GM21576 (cell line): ENCODE data around the gene TBC1D2B.

Experiments
- ATAC-seq: cut with Tn5 transposase; IDR thresholded peaks from one replicate; pipeline ENCODE4 v1.9.1; 2021; ENCODE audit warnings: mild to moderate bottlenecking, moderate library complexity; ENCODE audit not compliant: unreplicated experiment

TBC1D2B gene

DNA sequence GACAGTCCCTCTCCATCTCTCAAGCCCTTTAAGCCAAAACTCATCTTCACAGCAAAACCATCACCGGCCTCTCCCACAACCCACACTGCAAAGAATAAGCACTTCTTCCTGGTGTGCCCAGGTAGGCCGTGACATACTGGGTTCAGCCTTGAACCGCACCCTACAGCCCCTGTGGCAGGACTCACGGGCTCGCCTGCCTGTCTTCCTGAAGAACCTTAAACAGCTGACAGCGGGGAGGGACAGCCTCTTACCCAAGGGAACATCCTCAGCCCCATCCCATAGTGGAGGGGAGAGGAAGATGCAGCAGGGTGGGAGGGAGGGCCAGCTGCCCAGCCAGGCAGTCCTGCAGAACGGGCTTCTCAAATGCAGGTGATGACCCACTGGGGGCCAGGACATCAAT lies 40.2 kb downstream of the TBC1D2B start:
- ATAC-seq = no peak

DNA sequence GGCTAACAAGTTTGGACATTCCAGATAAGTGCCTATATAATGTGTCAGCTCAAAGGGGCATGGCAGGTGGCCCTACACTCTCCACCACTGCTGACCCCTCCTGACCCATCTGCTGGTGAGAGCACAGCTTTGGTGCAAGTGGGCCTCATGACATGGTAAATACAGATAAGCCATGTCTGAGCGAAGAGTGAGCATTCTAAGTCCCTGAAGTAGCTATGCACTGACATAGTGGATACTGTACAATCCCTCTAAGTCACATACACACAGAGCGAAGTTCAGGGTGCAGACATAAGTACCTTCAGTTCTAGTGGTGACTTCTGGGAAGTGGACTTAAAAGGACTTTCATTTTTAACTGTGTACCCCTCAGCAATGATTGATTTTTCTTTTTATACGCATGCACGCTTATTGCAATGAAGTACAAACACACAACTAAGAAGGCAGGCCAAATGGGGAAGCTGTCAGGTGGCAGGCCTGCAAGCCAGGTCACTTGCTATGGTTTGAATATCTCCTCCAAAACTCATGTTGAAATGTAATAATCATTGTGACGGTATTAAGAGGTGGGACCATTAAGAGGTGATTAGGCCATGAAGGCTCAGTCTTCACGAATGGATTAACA lies 41.5 kb downstream of the TBC1D2B start:
- ATAC-seq = no peak

DNA sequence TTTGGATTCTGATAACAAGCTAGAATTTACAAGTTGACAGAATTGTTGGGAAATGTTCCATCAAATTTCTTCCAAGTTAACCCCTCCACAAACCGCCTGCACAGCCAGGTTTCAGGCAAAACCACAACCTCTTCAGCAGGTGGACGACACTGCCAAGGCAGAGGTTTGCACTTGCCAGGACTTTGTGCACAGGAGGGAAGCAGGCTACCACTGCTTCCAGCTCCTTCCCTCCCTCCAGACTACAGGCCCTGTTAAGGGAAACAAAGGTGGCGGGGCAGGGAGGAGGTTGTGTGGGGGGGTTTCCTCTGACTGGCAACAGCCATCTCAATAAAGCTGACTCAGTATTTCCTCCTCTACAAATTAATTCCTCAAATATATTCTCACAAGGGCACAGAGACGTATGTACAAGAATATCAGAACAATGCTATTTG lies 42.2 kb downstream of the TBC1D2B start:
- no peak for ATAC-seq

DNA sequence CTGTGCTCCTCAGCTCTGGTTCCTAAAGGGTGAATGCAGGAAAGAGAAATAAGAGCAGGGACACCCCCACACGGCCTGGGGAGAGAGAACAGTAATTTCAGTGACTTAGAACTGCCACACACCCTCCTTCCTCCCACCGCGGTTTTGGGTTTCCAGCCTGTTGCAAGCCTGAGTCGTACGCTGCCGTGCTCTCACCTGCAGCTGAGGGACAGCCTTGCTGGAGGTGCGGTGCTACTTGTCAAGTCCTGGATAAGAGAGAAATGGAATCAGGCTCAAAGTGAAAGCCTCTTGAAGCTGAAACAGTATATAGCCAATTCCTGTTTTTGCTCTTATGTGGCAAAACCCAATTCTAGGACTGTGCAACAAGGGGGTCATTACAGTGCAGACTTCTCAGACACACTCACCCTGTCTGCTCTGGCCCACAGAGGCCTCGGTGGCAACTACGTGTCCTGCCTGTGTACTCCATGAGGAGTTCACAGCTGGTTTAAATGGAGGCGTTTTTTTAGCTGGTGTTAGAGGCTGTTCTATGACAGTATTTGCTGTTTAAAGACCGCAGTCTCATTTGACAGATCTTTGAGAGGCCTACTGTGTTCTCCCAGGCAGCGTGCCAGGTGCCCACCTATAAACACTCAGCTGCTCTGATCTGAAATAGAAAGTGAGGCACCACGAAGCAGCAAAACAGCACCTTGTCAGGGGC lies 42.9 kb downstream of the TBC1D2B start:
- ATAC-seq = peak; percentile 67

DNA sequence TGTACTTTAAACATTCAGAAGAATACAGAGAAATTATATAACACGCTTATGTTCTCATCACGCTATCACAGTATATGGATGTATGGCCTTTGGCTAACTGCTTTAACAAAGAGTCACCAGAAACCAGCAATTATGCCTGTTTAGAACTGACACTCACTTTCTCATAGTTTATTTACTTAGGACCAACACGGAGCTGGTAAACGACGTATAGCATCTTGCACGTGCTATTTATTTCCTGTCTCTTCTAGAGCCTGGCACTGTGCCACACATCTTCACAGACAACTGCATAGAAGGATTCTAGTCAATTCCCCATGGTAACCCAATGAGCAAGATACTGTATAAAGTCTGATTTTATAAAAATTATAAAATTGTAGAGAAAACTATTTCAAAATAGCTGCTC lies 43.6 kb downstream of the TBC1D2B start:
- ATAC-seq = peak; percentile 13

DNA sequence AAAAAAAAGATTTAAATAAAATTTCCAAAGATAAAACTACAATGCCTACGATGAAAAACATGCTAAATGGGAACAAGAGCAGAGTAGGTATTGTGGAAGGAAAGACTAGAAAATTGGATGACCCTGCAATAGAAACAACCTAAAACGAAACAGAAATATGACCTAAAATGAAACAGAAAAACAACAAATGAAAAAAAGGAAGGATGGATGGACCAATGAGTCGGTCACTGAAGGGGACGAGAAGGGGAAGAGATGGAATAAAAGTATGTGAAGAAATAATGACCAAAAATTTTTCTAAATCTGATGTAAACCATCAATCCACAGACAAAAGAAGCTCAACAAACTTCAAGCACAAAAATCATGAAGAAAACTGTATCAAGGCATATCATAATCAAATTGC lies 44.8 kb downstream of the TBC1D2B start:
- no peak for ATAC-seq

DNA sequence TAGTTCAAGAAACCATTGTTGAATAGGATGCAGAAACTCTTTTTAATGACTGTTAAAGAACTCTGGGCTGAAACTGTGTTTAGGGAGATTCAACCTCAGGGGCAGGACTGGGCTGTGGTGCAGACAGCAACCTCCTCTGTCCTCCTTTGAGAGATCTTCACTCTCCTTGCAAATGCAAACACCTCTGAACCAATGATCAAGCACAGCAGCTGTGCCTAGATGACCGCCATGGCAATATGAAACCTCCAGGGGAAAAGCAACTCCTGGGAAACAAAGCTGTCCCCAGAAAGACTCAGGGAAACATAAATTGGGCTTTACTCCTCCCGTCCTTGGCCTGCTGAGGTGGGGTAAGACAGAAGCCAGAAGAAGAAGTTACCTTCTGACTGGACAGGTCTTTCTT lies 52.6 kb downstream of the TBC1D2B start:
- ATAC-seq = no peak

DNA sequence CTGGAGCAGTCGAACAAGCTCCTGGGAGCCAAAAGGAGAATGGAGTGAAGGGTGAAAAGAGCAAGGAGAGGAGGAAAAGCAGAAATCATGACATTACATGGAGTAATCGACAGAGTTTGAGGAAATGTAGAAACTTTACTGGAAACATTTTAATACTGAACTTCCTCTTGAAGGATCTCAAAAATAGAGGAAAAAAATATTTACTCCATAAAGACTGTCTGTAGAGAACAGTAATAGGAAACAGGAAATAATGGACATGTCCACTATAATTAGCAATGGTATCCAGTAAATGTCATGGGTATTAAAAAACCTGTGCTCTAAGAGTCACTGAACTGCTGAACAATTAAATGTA lies 53.0 kb downstream of the TBC1D2B start:
- ATAC-seq = no peak

DNA sequence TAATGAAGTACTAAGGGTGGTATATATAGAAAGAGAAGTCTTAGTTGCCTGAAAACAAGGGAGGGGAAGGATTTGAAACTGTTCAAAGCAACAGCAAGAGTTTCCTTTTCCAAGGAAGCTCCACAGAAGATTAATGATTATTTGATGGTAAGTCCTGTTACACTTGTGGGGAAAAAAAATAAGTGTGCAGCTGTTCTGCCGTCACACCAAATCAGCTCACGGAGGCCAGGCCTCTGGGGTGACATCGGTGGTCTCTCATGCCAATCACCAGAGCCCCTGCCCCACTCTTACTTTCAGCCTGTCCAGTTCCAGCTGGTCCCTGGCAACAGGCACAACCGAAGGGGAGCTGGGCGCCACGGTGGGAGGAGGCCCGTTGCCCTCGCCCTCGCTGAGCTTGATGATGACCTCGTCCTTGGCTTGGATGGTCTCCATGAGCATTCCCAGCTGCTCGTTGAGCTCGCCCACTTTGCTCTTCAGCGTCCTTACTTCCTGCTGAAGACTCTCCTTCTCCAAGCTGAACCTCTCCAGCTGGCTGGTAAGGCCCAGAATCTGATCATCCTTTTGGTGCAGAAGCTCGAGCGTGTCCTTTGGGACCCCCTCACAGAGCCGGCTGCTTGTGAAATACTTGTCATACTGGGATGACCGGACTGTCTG lies 53.5 kb downstream of the TBC1D2B start:
- no peak for ATAC-seq

DNA sequence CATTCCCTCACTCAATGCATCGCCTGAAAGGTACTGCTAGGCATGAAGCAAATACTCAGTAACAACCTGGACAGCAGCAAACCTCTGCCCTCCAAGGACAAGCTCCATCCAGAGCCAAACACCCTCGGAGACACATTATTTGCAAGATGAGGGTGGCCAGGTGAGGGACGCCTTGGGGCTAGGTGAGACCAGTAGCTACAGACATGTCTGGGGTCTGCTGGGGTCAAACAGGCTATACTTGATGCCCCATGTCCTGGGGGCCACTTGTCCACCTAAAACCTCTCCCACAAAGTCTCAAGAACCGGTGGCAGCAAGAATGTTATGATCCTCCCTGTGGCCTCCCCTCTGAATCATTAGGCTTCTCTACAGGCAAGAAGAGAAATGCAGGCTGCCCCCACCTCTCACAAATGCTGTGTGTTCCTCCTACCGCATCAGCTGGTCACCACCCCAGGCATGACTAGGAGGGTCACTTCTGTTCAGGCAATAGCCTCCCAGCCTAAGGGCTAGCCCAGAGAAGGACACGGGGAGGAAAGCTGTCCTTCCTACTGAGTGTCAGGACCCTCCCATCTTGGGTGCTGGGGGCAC lies 54.3 kb downstream of the TBC1D2B start:
- no peak for ATAC-seq

DNA sequence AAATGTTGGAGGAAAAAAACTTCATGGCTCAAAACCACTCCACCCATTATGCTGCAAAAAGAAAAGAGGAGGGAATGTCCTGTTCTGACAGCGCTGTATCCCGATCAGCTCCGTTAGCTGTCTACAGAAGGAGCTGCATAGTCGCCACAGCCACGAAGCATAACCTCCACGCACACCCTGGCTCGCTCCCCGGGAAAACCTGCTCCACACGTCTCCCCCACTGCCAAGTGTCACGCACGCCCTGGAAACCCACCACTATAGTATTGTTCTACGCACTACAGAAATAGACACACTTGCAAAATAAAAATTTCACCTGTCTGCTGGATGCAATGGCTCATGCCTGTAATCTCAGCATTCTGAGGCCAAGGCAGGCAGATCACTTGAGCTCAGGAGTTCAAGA lies 55.8 kb downstream of the TBC1D2B start:
- ATAC-seq = no peak

DNA sequence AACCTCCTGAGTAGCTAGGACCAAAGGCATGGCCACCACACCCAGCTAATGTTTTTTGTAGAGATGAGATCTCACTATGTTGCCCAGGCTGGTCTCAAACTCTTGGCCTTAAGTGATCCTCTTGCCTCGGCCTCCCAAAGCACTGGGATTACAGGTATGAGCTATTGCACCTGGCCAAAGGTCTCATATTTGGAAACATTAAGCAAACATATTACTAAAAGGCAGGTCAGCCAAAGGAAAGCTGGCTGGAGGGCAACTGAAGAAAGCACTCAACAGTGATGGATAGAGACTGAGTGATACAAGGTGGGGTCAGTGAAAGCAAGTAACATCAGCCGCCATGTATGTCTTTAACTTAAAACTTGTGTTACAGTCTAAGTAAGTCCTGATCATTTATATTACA lies 57.5 kb downstream of the TBC1D2B start:
- no peak for ATAC-seq

DNA sequence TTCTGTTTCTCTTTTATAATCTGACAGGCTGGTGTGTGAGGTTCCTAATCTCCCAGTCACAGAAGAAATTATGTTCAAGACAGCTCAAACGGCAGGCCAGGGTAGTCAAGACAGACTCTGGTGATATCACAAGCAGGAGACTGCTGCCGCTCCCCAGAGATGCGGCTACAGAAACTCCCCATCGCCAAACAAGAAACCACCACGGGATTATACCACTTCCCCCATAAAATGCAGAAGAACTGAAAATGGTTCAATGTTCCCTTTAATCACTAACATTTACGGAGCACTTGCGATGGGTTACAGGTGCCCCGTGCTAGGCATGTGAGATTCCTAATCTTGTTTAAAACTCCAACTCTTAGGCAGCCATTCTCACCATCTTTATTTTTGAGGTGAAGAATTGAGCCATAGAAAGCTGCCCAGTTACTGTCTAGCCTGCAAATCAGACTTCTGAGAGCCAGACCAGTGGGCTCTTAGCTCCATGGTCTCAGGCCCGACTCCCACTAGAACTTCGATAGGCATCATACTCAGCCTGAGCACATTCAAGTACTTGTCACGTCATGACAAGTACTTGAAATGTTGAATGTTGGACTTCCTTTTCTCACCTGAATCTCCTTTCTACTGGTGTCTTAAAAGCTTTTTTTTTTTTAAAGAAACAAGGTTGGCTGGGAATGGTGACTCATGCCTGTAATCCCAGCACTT lies 58.4 kb downstream of the TBC1D2B start:
- no peak for ATAC-seq

DNA sequence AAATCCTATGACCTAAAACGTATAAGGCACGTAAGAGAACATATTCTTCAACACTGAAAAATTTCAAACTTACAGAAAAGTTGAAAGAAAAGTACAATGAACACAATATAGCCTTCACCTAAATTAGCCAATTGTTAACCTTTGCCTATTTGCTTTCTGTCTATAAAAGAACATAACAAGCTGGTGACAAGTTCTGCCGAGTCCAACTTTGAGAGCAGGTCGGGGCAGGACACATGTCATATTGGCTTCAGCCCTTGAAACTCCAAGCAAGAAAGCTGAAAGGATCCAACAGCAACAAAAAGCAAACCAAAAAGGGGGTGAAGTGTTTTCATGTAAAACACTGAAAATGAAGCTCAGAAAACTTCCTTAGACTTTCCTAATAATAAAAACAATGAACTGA lies 59.1 kb downstream of the TBC1D2B start:
- ATAC-seq = no peak

DNA sequence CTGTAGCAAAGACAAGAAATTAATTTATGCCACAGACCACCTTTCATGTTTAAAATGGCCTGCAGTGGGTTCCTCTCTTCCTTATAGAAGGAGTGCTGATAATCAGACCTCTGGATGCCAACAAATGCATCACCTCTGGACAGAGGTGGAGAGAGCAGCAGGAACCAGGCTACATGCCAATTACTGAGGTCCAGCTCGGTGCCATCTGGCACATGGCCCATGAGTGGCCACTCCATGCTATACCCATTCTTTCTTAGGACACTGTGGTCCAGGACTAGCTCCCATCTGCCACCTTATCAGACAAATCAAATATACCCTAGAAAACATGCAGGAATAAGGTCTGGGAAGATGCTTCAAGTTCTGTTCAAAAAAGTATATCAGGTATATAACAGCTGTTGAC lies 60.7 kb downstream of the TBC1D2B start:
- ATAC-seq = no peak

DNA sequence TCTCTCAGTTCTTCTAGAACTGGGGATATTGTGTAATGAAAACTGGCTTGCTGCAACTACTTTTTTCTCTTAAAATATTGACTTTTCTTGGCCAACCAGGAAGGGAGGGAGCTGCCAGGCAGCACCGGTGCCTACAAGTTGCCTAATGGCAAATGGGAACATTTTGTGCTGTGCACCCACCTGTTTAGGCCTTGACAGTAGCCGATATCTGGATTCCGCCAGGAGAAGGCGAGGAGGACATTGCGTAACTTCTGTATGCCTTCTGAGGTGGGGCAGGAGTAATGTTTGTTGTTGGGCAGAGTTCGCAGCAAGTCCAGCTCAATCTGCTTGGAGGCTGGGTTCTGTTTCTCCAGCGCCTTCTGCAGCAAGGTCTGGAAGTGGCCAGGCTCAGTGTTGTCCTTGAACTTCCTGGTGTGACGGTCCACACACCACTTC lies 64.9 kb downstream of the TBC1D2B start:
- ATAC-seq = no peak

DNA sequence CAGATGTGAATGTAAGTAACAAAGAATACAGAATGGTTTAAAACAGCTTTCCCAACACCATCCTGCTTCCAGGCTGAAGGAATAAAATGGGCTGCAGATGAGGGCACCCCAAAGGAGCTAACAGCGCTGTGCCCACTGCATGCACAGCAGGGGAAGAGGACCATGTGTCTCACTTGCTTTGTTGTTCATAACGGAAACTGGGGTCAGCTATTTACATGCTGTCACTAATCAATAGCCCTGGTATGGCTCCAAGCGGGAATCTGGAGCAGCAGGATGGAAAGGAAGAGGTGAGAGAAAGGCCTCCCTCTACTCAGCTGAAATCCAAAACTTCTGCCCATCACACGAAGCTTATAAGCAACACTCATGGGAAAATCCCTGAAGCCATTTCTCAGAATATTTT lies 67.4 kb downstream of the TBC1D2B start:
- ATAC-seq = no peak

DNA sequence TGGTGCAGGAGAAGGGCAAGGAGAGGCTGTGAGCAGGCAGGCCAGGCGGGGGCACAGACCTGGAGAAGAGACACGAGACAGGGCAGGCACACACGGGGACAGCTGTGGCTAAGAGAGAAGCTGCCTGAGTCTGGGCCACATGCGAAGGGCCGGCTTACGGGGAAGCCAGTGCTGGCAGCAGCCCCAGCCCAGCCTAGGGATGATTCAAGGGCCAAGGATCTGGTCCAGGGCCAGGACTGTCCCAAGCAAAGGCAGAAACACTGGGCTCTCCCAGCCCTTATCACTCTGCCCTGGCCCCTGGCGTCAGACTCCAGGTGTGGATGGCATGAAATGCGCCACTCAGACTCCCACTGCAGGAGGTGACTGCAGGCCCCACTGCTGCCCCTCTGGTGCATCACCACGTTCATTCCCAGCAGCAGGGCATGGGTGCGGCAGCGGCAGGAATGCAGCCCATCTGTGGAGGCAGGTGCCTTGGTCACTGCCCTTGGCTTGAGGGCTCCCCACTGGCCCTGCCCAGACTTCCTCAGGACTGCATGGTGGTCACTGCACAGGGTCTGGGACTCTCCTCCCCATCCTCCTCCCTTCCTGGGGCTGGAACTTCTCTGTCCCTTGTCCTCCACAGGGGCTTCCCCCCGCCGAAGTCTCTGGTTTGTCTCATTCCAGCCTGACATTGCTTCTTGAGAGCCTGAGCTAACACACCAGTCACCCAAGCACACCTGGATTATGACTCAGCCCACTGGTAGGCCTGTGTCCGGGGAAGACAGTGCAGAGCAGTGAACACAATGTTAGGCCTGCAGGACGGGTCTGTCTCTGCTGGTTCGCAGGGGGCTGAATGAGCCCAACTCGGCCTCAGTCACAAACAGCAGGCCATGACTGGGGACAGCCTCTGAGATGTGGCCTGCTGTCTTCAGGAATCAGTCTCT lies 69.3 kb downstream of the TBC1D2B start:
- no peak for ATAC-seq

DNA sequence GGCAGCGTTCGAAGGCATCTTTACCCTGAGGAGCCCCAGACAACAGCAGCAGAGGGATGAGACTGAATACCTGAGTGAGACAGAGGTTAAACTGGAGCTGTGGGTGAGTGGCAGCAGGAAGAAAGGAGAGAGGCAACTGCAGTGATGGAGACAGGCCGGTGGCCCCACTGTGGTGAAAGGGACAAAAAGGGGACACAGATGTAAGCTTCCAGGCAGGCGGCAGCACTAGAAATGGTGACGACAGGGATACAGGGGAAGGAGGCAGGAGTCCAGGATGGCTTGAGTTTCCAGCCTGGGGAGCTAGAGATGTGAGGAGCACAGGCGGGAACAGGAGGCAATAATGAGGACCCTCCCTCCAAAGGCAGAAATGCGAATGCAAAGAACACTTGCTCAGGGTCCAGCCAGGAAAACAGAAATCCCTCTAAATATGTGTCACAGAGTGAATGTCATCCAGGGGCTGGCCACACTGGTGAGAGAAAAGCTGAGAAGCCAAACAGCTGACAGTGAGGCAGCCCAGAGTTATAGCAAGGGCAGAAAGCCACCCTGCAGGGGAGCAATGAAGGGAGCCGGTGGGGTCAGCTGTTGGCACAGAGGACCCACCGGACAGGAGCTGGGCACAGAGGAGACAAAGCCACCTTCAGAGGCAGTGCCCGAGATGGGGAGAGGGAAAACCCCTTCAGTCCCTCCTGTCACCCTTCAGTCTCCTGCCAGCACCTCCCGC lies 70.1 kb downstream of the TBC1D2B start:
- ATAC-seq = no peak
